Ovary (tissue), 9 donors: ENCODE data around the gene EAPP. TPM values are rescaled to one million over a fixed set of nuclear protein-coding genes. Genes with fewer than 3 reads are reported as not detected.
"Not testable (repeated sequence)": the region's sequence is repeated elsewhere in the genome, so short reads cannot be mapped to it uniquely, and the experiment has no call there.

Source experiments
- DNase-seq, 5 donors: peaks; one replicate each; pipeline ENCODE4 v3.0.0-alpha.2; 2019 to 2020
- H3K27ac ChIP-seq, 2 donors: fragments of 200-600 bp; one replicate each; pipeline versions ENCODE4 v1.5.1 to v1.8.0; 2019 to 2022
- H3K27me3 ChIP-seq: fragments of 200-600 bp; one replicate; pipeline ENCODE4 v1.8.0; 2022
- H3K36me3 ChIP-seq: fragments of 200-600 bp; sonication (generic); one replicate; pipeline ENCODE4 v1.5.1; 2019
- H3K4me1 ChIP-seq: one replicate; pipeline ENCODE4 v1.8.1; 2013; ENCODE audit warnings: mild to moderate bottlenecking, moderate library complexity; ENCODE audit not compliant: insufficient read depth
- H3K4me3 ChIP-seq: fragments of 200-600 bp; sonication (generic); one replicate; pipeline ENCODE4 v1.5.1; 2017
- H3K9me3 ChIP-seq, 2 donors: fragments of 200-600 bp in 1 of 2; sonication (generic) in 1 of 2; one replicate each; pipeline versions ENCODE4 v1.5.1 to v1.8.1; 2013 to 2019; ENCODE audit warnings: mild to moderate bottlenecking in 1 of 2, moderate library complexity in 1 of 2
- CTCF ChIP-seq, 3 donors: fragments of 450-650 bp in 2 of 3; fragments of 200-600 bp in 1 of 3; IDR thresholded peaks; one replicate each; pipeline versions ENCODE4 v1.5.1 to v1.8.0; 2016 to 2022; ENCODE audit warnings: antibody characterized with exemption in 3 of 3, mild to moderate bottlenecking in 1 of 3
- EP300 ChIP-seq: sonication (generic); formaldehyde crosslinking; IDR thresholded peaks from one replicate; pipeline ENCODE4 v1.6.1; 2017; ENCODE audit warnings: antibody characterized with exemption
- POLR2A ChIP-seq: fragments of 450-650 bp; IDR thresholded peaks from one replicate; pipeline ENCODE4 v1.6.1; 2017; ENCODE audit warnings: antibody characterized with exemption, mild to moderate bottlenecking, moderate library complexity
- WGBS, 3 donors: extraction: QIAGEN DNeasy Blood & Tissue Kit in 1 of 3; methylation state at CpG; one replicate each; pipeline versions ENCODE4 v1.1.5 to v1.1.7; 2013 to 2017; 5-methylcytosine and 5-hydroxymethylcytosine counted together
- intact Hi-C, 4 donors: fragments of 100-400 bp; cut with DNase I; formaldehyde crosslinking; loops; one replicate each; pipeline versions ENCODE4 v1.11.0 to v1.15.1; 2022 to 2023
- polyA plus RNA-seq, 2 donors: library from polyadenylated mRNA; stranded (reverse); fragments of 200-250 nt in 1 of 2; fragments of 350-450 nt in 1 of 2; fragmentation: Illumina TruSeq in 1 of 2; extraction: RNeasy Lipid Tissue Mini Kit (QIAGEN cat#74804) in 1 of 2; gene quantifications; one replicate each; pipeline ENCODE4 v1.2.3, GENCODE V29; 2013 to 2014
- total RNA-seq, 7 donors: library from RNA; depleted of rRNA in 2 of 7; stranded (reverse); fragments of >200 nt in 2 of 7; fragmentation: NEBNext Ultra II Directional in 3 of 7; extraction: Animal tissue kit (Norgen Biotek cat#: 25700) in 3 of 7; gene quantifications; one replicate each; pipeline versions ENCODE4 v1.1.0 to v1.2.4, GENCODE V29; 2016 to 2023
- donor health status: DM: no; HTN: no; CAD: no; lungs with moderate emphysema.
- donor health status: DM: no; HTN: no; CAD: no.
- donor health status: Bipolar disorder and iron deficiency.
- donor health status: DM: yes; HTN: yes; CAD: no.
- donor health status: DM: no; HTN: no; CAD: no.
- donor health status: DM: yes; HTN: yes; CAD: no.

Gene EAPP
- total and polyA plus RNA-seq, 9 donors = 41.1 to 67.8 (median 47.1) TPM

DNA sequence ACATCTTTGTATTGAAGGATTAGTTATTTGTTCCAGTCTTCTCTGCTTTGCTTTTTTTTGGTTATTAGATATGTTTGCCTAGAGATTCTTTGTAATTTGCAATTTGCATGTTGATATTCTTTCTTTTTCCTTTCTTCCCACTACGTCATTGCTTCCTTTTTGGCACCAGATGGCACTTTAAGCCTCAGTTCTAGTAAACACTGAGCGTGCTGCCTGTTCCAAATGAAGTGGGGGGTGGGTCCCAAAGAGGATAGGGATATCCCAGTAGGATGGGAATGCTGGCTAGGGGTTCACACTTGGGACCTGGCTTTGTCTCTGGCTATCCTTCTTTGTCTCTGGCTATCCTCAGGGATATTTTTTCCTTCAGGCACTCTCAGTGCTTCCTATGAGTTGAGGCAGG is 17.0 kb downstream of the EAPP start:
- no peaks in the 10 kb centered on the region for H3K27me3 ChIP-seq
- no peaks in the 10 kb centered on the region for H3K9me3 ChIP-seq
- TF ChIP-seq EP300 = no peak
- no peak for TF ChIP-seq POLR2A
- no peak for TF ChIP-seq CTCF (IDR thresholded peaks at IDR 0.05)
- H3K27ac ChIP-seq = no peak overlapping the region
- no peak overlapping the region for H3K4me3 ChIP-seq
- 86 to 94% (median 89%) methylated on average over 2 of the region's 2 CpGs for WGBS, 3 donors
- H3K4me1 ChIP-seq = no peaks in the 10 kb centered on the region
- no peak for DNase-seq
- intact Hi-C loops = no loop called here
- H3K36me3 ChIP-seq = no peaks in the 10 kb centered on the region

- DNase-seq, H3K36me3 ChIP-seq, H3K4me3 ChIP-seq, intact Hi-C loops, H3K9me3 ChIP-seq, H3K27me3 ChIP-seq, H3K27ac ChIP-seq, H3K4me1 ChIP-seq: not testable (repeated sequence)
- 94 to 95% (median 95%) methylated on average over 6 of the region's 6 CpGs for WGBS, 3 donors
Observed at GRCh38 chr14:34521071-34521470, 18.4 kb downstream of the EAPP start.

DNA sequence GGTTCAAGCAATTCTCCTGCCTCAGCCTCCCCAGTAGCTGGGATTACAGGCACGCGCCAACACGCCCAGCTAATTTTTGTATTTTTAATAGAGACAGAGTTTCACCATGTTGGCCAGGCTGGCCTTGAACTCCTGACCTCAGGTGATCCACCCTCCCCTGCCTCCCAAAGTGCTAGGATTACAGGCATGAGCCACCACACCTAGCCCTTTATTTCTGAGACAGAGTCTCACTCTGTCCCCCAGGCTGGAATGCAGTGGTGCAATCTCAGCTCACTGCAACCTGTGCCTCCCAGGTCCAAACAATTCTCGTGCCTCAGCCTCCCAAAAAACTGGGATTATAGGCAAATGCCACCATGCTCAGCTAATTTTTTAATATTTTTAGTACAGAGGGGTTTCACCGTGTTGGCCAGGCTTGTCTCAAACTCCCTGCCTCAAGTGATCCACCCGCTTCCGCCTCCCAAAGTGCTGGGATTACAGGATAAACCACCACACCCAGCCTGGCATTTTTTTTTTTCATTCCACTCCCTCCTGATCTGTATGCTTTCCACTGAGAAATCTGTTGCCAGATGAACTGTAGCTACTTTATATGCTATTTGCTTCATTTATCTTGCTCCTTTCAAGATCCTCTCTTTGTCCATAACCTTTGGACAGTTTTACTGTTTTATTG is 19.1 kb downstream of the EAPP start:
- H3K4me3 ChIP-seq, H3K27ac ChIP-seq, intact Hi-C loops, H3K36me3 ChIP-seq, H3K27me3 ChIP-seq, DNase-seq, H3K4me1 ChIP-seq, H3K9me3 ChIP-seq: not testable (repeated sequence)
- WGBS, 3 donors = 95 to 97% (median 96%) methylated on average over 7 of the region's 7 CpGs

- Histone ChIP-seq H3K4me3 (no peak overlapping the region), H3K27ac (no peak overlapping the region), H3K4me1 (no peaks in the 10 kb centered on the region), H3K27me3 (no peaks in the 10 kb centered on the region), H3K9me3 (no peaks in the 10 kb centered on the region), H3K36me3 (no peaks in the 10 kb centered on the region)
- TF ChIP-seq EP300 = no peak
- TF ChIP-seq POLR2A = no peak
- no peak for TF ChIP-seq CTCF (IDR thresholded peaks at IDR 0.05)
- 93 to 96% (median 96%) methylated on average over 11 of the region's 11 CpGs for WGBS, 3 donors
- intact Hi-C loops = no loop called here
- no peak for DNase-seq
Observed at GRCh38 chr14:34507884-34508283, 31.6 kb downstream of the EAPP start.

GRCh38 chr14:34507459-34507858 is 32.0 kb downstream of the EAPP start:
- no peak overlapping the region for H3K27ac ChIP-seq
- no peak for DNase-seq
- H3K36me3 ChIP-seq = no peaks in the 10 kb centered on the region
- 91 to 94% (median 92%) methylated on average over 9 of the region's 9 CpGs for WGBS, 3 donors
- H3K27me3 ChIP-seq = no peaks in the 10 kb centered on the region
- no peak overlapping the region for H3K4me3 ChIP-seq
- H3K4me1 ChIP-seq = no peaks in the 10 kb centered on the region
- intact Hi-C loops = no loop called here
- TF ChIP-seq POLR2A (no peak), CTCF (IDR thresholded peaks at IDR 0.05) (no peak), EP300 (no peak)
- no peaks in the 10 kb centered on the region for H3K9me3 ChIP-seq

DNA sequence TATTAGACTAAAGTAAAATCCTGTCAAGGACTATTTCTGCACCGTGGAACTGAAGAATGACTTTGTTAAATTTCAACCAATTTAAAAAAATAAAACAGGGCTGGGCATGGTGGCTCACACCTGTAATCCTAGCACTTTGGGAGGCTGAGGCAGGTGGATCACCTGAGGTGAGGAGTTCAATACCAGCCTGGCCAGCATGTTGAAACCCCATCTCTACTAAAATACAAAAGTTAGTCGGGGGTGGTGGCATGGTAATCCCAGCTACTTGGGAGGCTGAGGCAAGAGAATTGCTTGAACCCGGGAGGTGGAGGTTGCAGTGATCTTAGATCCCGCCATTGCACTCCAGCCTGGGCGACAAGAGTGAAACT is 34.4 kb downstream of the EAPP start:
- H3K9me3 ChIP-seq, H3K4me3 ChIP-seq, H3K4me1 ChIP-seq, DNase-seq, H3K27ac ChIP-seq, H3K27me3 ChIP-seq, H3K36me3 ChIP-seq, intact Hi-C loops: not testable (repeated sequence)
- WGBS, 3 donors = 84 to 95% (median 93%) methylated on average over 5 of the region's 5 CpGs

- H3K9me3 ChIP-seq, H3K36me3 ChIP-seq, H3K27ac ChIP-seq, H3K4me3 ChIP-seq, H3K4me1 ChIP-seq, intact Hi-C loops, H3K27me3 ChIP-seq, DNase-seq: not testable (repeated sequence)
- 72 to 94% (median 82%) methylated on average over 9 of the region's 9 CpGs for WGBS, 3 donors
Observed at GRCh38 chr14:34504027-34504426, 35.5 kb downstream of the EAPP start.
